ENCODE results near the gene SLC5A10.

DNA sequence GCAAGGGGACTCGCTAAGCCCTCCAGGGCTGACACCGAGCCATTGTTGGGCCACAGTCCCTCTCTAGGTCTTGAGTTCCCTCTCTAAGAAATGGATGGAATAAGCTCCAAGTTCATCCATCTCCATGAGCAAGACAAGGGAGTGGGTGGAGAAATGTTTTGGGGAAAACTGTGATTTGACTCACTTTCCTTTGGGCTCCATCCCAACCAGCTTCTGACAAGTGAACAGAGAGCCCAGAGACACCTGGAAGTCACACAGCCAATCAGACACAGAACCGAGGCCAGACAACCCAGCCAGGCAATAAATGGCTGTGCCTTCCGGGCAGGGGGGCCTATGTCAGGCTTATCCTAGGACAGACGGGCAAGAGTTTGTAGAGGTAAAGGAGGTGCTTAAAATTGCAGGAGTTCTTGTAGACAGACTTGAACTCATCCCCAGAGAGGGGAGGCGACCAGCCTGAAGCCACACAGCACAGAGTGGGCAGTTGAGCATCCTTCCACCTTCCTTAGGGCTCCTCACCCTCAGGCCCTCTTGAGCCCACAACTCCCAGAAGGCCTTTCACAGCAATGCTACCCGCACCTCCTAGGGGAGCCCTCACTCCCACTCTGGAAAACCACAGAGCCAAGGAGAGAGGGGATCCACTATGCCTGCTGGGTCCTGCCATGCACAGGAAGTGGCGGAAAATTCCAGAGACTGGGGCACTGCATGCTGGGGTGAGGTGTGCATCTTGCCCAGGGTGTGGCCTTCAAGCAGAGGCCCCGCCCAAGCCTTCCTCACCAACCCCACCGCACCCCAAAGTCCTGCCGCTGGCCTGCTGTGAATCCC lies 62.1 kb downstream of the SLC5A10 start:
- TF ChIP-seq CTCF (conservative IDR thresholded peaks at IDR 0.05; ENCODE audit: low read depth, low read length) (no peak), EZH2 (IDR thresholded peaks at IDR 0.05; ENCODE audit: borderline replicate concordance, low read depth, low read length, poor library complexity, severe bottlenecking) (no peak)

Data from A673 (cell line).